Measurements from ENCODE around the gene IQSEC1. TPM values are rescaled to one million over a fixed set of nuclear protein-coding genes. Genes with fewer than 3 reads are reported as not detected.

The IQSEC1 gene
- polyA plus RNA-seq, 3 donors: 17.7 to 61.7 (median 30.3) TPM

GRCh38 chr3:12908859-12909258 is 164.4 kb downstream of the IQSEC1 start:
- peaks cover 100% of the 10 kb centered on the region for H4K20me1 ChIP-seq (ENCODE audit: insufficient read depth, low read length)
- H3K4me1 Mint-ChIP-seq: peaks cover 7% of the 10 kb centered on the region
- intact Hi-C loops (cut with micrococcal nuclease): no loop called here

GRCh38 chr3:12908136-12908730 is 165.0 kb downstream of the IQSEC1 start:
- Histone ChIP-seq H2AFZ (ENCODE audit: insufficient read depth, low read depth, low read length, poor library complexity, severe bottlenecking) (no peak overlapping the region), H3K27me3 (ENCODE audit: control insufficient read depth in 2 of 2, insufficient read depth in 2 of 2, low read length in 2 of 2) (no peaks in the 10 kb centered on the region), H3K9me3 (replicated peaks in 1 of 2; ENCODE audit: control insufficient read depth in 1 of 2, insufficient read depth in 1 of 2, low read length in 2 of 2) (no peaks in the 10 kb centered on the region), H3K4me3 (replicated peaks in 1 of 3; ENCODE audit: low read depth in 2 of 3, low read length in 3 of 3) (no peak overlapping the region), H3K36me3 (replicated peaks in 1 of 2; ENCODE audit: control insufficient read depth in 1 of 2, insufficient read depth in 2 of 2, low read length in 2 of 2) (peaks cover 94 to 100% of the 10 kb centered on the region in 2 donors), H3K27ac (ENCODE audit: low read depth in 1 of 2, low read length in 2 of 2) (no peak overlapping the region), H3K79me2 (ENCODE audit: insufficient read depth, low read length) (no peaks in the 10 kb centered on the region), H3K4me1 (ENCODE audit: control insufficient read depth in 1 of 2, insufficient read depth in 2 of 2, low read length in 2 of 2) (peaks cover 0 to 11% of the 10 kb centered on the region in 2 donors), H3K9ac (ENCODE audit: insufficient read depth, low read length, poor library complexity, severe bottlenecking) (no peak overlapping the region), H3K4me2 (replicated peaks; ENCODE audit: extremely low read depth, low read length, poor library complexity, severe bottlenecking) (no peak overlapping the region), H4K20me1 (ENCODE audit: insufficient read depth, low read length) (peaks cover 100% of the 10 kb centered on the region)
- TF ChIP-seq CTCF (IDR thresholded peaks at IDR 0.05): no peak
- WGBS (ENCODE audit: insufficient coverage): 99% methylated on average over 28 of the region's 28 CpGs
- H3K9me3 Mint-ChIP-seq: no peaks in the 10 kb centered on the region
- H3K27me3 Mint-ChIP-seq (ENCODE audit: low read depth in 3 of 3): peaks cover 0 to 2% (median 0%) of the 10 kb centered on the region in 3 donors
- no peak overlapping the region for H3K4me3 Mint-ChIP-seq
- H3K36me3 Mint-ChIP-seq: peaks cover 91 to 100% of the 10 kb centered on the region in 2 donors
- peak overlapping the region in 1 of 7 donors; percentile 54 for H3K27ac Mint-ChIP-seq
- no peak for DNase-seq
- intact Hi-C loops (cut with micrococcal nuclease): no loop called here
- H3K4me1 Mint-ChIP-seq: peaks cover 12% of the 10 kb centered on the region

More at GRCh38 chr3:12908859-12909258, 164.4 kb downstream of the IQSEC1 start:
- Mint-ChIP-seq H3K27me3 (ENCODE audit: low read depth in 3 of 3) (peaks cover 0 to 2% (median 0%) of the 10 kb centered on the region in 3 donors), H3K36me3 (peaks cover 93 to 100% of the 10 kb centered on the region in 2 donors), H3K4me3 (no peak overlapping the region), H3K27ac (peak overlapping the region in 1 of 7 donors; percentile 54), H3K9me3 (no peaks in the 10 kb centered on the region)
- Histone ChIP-seq H3K36me3 (replicated peaks in 1 of 2; ENCODE audit: control insufficient read depth in 1 of 2, insufficient read depth in 2 of 2, low read length in 2 of 2) (peaks cover 98 to 100% of the 10 kb centered on the region in 2 donors), H3K9me3 (replicated peaks in 1 of 2; ENCODE audit: control insufficient read depth in 1 of 2, insufficient read depth in 1 of 2, low read length in 2 of 2) (no peaks in the 10 kb centered on the region), H3K27ac (ENCODE audit: low read depth in 1 of 2, low read length in 2 of 2) (no peak overlapping the region), H3K9ac (ENCODE audit: insufficient read depth, low read length, poor library complexity, severe bottlenecking) (no peak overlapping the region), H3K27me3 (ENCODE audit: control insufficient read depth in 2 of 2, insufficient read depth in 2 of 2, low read length in 2 of 2) (no peaks in the 10 kb centered on the region), H2AFZ (ENCODE audit: insufficient read depth, low read depth, low read length, poor library complexity, severe bottlenecking) (no peak overlapping the region), H3K4me2 (replicated peaks; ENCODE audit: extremely low read depth, low read length, poor library complexity, severe bottlenecking) (no peak overlapping the region), H3K79me2 (ENCODE audit: insufficient read depth, low read length) (no peaks in the 10 kb centered on the region), H3K4me1 (ENCODE audit: control insufficient read depth in 1 of 2, insufficient read depth in 2 of 2, low read length in 2 of 2) (peaks cover 0 to 6% of the 10 kb centered on the region in 2 donors), H3K4me3 (replicated peaks in 1 of 3; ENCODE audit: low read depth in 2 of 3, low read length in 3 of 3) (no peak overlapping the region)
- TF ChIP-seq CTCF (IDR thresholded peaks at IDR 0.05): no peak
- WGBS (ENCODE audit: insufficient coverage): 97% methylated on average over 6 of the region's 7 CpGs
- no peak for DNase-seq
